ENCODE measurements around the gene PIGV. TPM values are rescaled to one million over a fixed set of nuclear protein-coding genes. Genes with fewer than 3 reads are reported as not detected.

The PIGV gene
- total and polyA plus RNA-seq, 2 donors (not counting 1 experiment from before 2014, with no cell fraction given): 9.2 to 17.4 TPM

GRCh38 chr1:26780344-26780957 is 7.3 kb upstream of the PIGV start:
- Mint-ChIP-seq H3K4me3 (no peak overlapping the region), H3K27me3 (no peaks in the 10 kb centered on the region), H3K9me3 (ENCODE audit: insufficient read depth) (no peaks in the 10 kb centered on the region), H3K27ac (no peak overlapping the region), H3K4me1 (peaks cover 22% of the 10 kb centered on the region)
- ChIA-PET CTCF (interaction anchor here (1.2 to 1.3 kb wide), 2 partner anchors 178 to 181 kb away, joined by 4 to 8 read pairs; no protein-coding TSS in a partner anchor), POLR2A (interaction anchor here (0.7 kb wide), 2 partner anchors 32 to 80 kb away, joined by 3 to 4 read pairs; no protein-coding TSS in a partner anchor)
- Histone ChIP-seq H3K27me3 (replicated peaks in 1 of 4; ENCODE audit: control extremely low read depth in 1 of 4, control insufficient read depth in 3 of 4, insufficient read depth in 4 of 4, low read length in 3 of 4) (no peaks in the 10 kb centered on the region), H3K9me3 (ENCODE audit: control extremely low read depth in 1 of 3, control insufficient read depth in 2 of 3, insufficient read depth in 1 of 3, low read length in 2 of 3) (no peaks in the 10 kb centered on the region), H3K79me2 (ENCODE audit: control insufficient read depth, insufficient read depth, low read length) (peaks cover 4% of the 10 kb centered on the region), H3K4me3 (ENCODE audit: control extremely low read depth in 1 of 5, extremely low read depth in 1 of 5, insufficient read depth in 1 of 5, low read depth in 2 of 5, low read length in 4 of 5) (no peak overlapping the region), H2AFZ (ENCODE audit: insufficient read depth, low read depth, low read length, poor library complexity, severe bottlenecking) (no peak overlapping the region), H3K27ac (ENCODE audit: low read length in 2 of 2) (no peak overlapping the region), H4K20me1 (ENCODE audit: control insufficient read depth, insufficient read depth, low read length, poor library complexity, severe bottlenecking) (peaks cover 9% of the 10 kb centered on the region), H3K9ac (ENCODE audit: low read length) (no peak overlapping the region), H3K36me3 (replicated peaks in 1 of 2; ENCODE audit: control extremely low read depth in 1 of 2, control insufficient read depth in 1 of 2, extremely low read depth in 1 of 2, insufficient read depth in 2 of 2, low read length in 1 of 2) (peaks cover 3 to 56% of the 10 kb centered on the region in 2 experiments), H3K4me1 (ENCODE audit: control insufficient read depth in 2 of 2, insufficient read depth in 2 of 2, low read length in 2 of 2) (peaks cover 8 to 16% of the 10 kb centered on the region in 2 donors), H3K4me2 (replicated peaks; ENCODE audit: low read depth, low read length, poor library complexity, severe bottlenecking) (no peak overlapping the region)
- ATAC-seq (ENCODE audit: low read depth): no peak
- intact Hi-C loops (cut with micrococcal nuclease): no loop called here
- WGBS (ENCODE audit: insufficient coverage): 95% methylated on average over 17 of the region's 21 CpGs
- TF ChIP-seq EZH2 (IDR thresholded peaks at IDR 0.05; ENCODE audit: borderline replicate concordance, insufficient read depth, low read depth, low read length, poor library complexity, severe bottlenecking) (no peak), CTCF (IDR thresholded peaks at IDR 0.05) (no peak)
- no peak for DNase-seq

DNA sequence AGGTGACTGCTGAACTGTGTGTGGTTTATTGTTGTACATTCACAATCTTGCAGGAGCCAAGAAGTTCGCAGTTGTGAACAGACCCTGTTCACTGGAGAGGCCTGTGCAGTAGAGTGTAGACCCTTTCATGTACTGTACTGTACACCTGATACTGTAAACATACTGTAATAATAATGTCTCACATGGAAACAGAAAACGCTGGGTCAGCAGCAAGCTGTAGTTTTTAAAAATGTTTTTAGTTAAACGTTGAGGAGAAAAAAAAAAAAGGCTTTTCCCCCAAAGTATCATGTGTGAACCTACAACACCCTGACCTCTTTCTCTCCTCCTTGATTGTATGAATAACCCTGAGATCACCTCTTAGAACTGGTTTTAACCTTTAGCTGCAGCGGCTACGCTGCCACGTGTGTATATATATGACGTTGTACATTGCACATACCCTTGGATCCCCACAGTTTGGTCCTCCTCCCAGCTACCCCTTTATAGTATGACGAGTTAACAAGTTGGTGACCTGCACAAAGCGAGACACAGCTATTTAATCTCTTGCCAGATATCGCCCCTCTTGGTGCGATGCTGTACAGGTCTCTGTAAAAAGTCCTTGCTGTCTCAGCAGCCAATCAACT is 6.4 kb upstream of the PIGV start:
- DNase-seq (no peak), ATAC-seq (ENCODE audit: low read depth) (no peak)
- H3K9me3 Mint-ChIP-seq (ENCODE audit: insufficient read depth): no peaks in the 10 kb centered on the region
- H3K27ac Mint-ChIP-seq: peak overlapping the region; percentile 11
- Histone ChIP-seq H4K20me1 (ENCODE audit: control insufficient read depth, insufficient read depth, low read length, poor library complexity, severe bottlenecking) (peaks cover 9% of the 10 kb centered on the region), H3K27ac (ENCODE audit: low read length in 2 of 2) (no peak overlapping the region), H3K36me3 (replicated peaks in 1 of 2; ENCODE audit: control extremely low read depth in 1 of 2, control insufficient read depth in 1 of 2, extremely low read depth in 1 of 2, insufficient read depth in 2 of 2, low read length in 1 of 2) (peaks cover 0 to 48% of the 10 kb centered on the region in 2 experiments), H3K79me2 (ENCODE audit: control insufficient read depth, insufficient read depth, low read length) (peaks cover 4% of the 10 kb centered on the region), H3K27me3 (replicated peaks in 1 of 4; ENCODE audit: control extremely low read depth in 1 of 4, control insufficient read depth in 3 of 4, insufficient read depth in 4 of 4, low read length in 3 of 4) (no peaks in the 10 kb centered on the region), H3K4me3 (ENCODE audit: control extremely low read depth in 1 of 5, extremely low read depth in 1 of 5, insufficient read depth in 1 of 5, low read depth in 2 of 5, low read length in 4 of 5) (no peak overlapping the region), H2AFZ (ENCODE audit: insufficient read depth, low read depth, low read length, poor library complexity, severe bottlenecking) (no peak overlapping the region), H3K4me1 (ENCODE audit: control insufficient read depth in 2 of 2, insufficient read depth in 2 of 2, low read length in 2 of 2) (peaks cover 17 to 25% of the 10 kb centered on the region in 2 donors), H3K4me2 (replicated peaks; ENCODE audit: low read depth, low read length, poor library complexity, severe bottlenecking) (no peak overlapping the region), H3K9ac (ENCODE audit: low read length) (no peak overlapping the region), H3K9me3 (ENCODE audit: control extremely low read depth in 1 of 3, control insufficient read depth in 2 of 3, insufficient read depth in 1 of 3, low read length in 2 of 3) (no peaks in the 10 kb centered on the region)
- ChIA-PET CTCF (interaction anchor here (0.7 to 1.3 kb wide), 4 partner anchors 9 to 182 kb away, joined by 3 to 8 read pairs (median 4); no protein-coding TSS in a partner anchor), POLR2A (interaction anchor here (0.7 kb wide), 2 partner anchors 80 to 196 kb away, joined by 3 to 4 read pairs; no protein-coding TSS in a partner anchor)
- peaks cover 29% of the 10 kb centered on the region for H3K4me1 Mint-ChIP-seq
- WGBS (ENCODE audit: insufficient coverage): 97% methylated on average over 5 of the region's 11 CpGs
- no peak overlapping the region for H3K4me3 Mint-ChIP-seq
- no peak for TF ChIP-seq CTCF (IDR thresholded peaks at IDR 0.05)
- TF ChIP-seq EZH2 (IDR thresholded peaks at IDR 0.05; ENCODE audit: borderline replicate concordance, insufficient read depth, low read depth, low read length, poor library complexity, severe bottlenecking): no peak
- intact Hi-C loops (cut with micrococcal nuclease): no loop called here
- no peaks in the 10 kb centered on the region for H3K27me3 Mint-ChIP-seq
